ENCODE results near the gene SBNO2.

- TF ChIP-seq CTCF (IDR thresholded peaks at IDR 0.05) = no peak
- no peak for TF ChIP-seq POLR2A (IDR thresholded peaks at IDR 0.05)
Measured at GRCh38 chr19:1161716-1162115, 12.4 kb downstream of the SBNO2 start.
